ENCODE data around the gene PAPPA.

The PAPPA gene

GRCh38 chr9:116209414-116210116, 56.0 kb downstream of the PAPPA start:
- peaks cover 22% of the 10 kb centered on the region for H3K4me1 ChIP-seq
- no peak for TF ChIP-seq CTCF (IDR thresholded peaks at IDR 0.05)
- no peak overlapping the region for H3K9ac ChIP-seq
- H3K27me3 ChIP-seq (ENCODE audit: control insufficient read depth, insufficient read depth, low read length): no peaks in the 10 kb centered on the region
- H3K9me3 ChIP-seq (ENCODE audit: control insufficient read depth, low read length): no peaks in the 10 kb centered on the region
- no peaks in the 10 kb centered on the region for H3K79me2 ChIP-seq
- no peaks in the 10 kb centered on the region for H3K36me3 ChIP-seq (ENCODE audit: control insufficient read depth, insufficient read depth, low read length)
- H3K27ac ChIP-seq: peak overlapping the region; percentile 93
- H2AFZ ChIP-seq: no peak overlapping the region
- H3K4me2 ChIP-seq (ENCODE audit: low read length): no peak overlapping the region
- no peak overlapping the region for H3K4me3 ChIP-seq (ENCODE audit: low read depth, low read length)

- no peak overlapping the region for H3K9ac ChIP-seq
- no peaks in the 10 kb centered on the region for H3K36me3 ChIP-seq (ENCODE audit: control insufficient read depth, insufficient read depth, low read length)
- no peak for TF ChIP-seq CTCF (IDR thresholded peaks at IDR 0.05)
- H3K79me2 ChIP-seq: peaks cover 2% of the 10 kb centered on the region
- H2AFZ ChIP-seq: no peak overlapping the region
- H3K9me3 ChIP-seq (ENCODE audit: control insufficient read depth, low read length): no peaks in the 10 kb centered on the region
- H3K4me1 ChIP-seq: peaks cover 5% of the 10 kb centered on the region
- H3K27me3 ChIP-seq (ENCODE audit: control insufficient read depth, insufficient read depth, low read length): no peaks in the 10 kb centered on the region
- no peak overlapping the region for H3K4me3 ChIP-seq (ENCODE audit: low read depth, low read length)
- no peak overlapping the region for H3K4me2 ChIP-seq (ENCODE audit: low read length)
- H3K27ac ChIP-seq: no peak overlapping the region
Observed at GRCh38 chr9:116212986-116213692, 59.5 kb downstream of the PAPPA start.

GRCh38 chr9:116213693-116214047, 60.1 kb downstream of the PAPPA start:
- Histone ChIP-seq H2AFZ (no peak overlapping the region), H3K36me3 (ENCODE audit: control insufficient read depth, insufficient read depth, low read length) (no peaks in the 10 kb centered on the region), H3K27me3 (ENCODE audit: control insufficient read depth, insufficient read depth, low read length) (no peaks in the 10 kb centered on the region), H3K9ac (no peak overlapping the region), H3K27ac (no peak overlapping the region), H3K4me1 (peaks cover 6% of the 10 kb centered on the region), H3K4me3 (ENCODE audit: low read depth, low read length) (no peak overlapping the region), H3K4me2 (ENCODE audit: low read length) (no peak overlapping the region), H3K79me2 (peaks cover 2% of the 10 kb centered on the region), H3K9me3 (ENCODE audit: control insufficient read depth, low read length) (no peaks in the 10 kb centered on the region)
- no peak for TF ChIP-seq CTCF (IDR thresholded peaks at IDR 0.05)

- Histone ChIP-seq H3K4me3 (ENCODE audit: low read depth, low read length) (no peak overlapping the region), H3K4me1 (peaks cover 12% of the 10 kb centered on the region), H3K9me3 (ENCODE audit: control insufficient read depth, low read length) (no peaks in the 10 kb centered on the region), H3K27me3 (ENCODE audit: control insufficient read depth, insufficient read depth, low read length) (no peaks in the 10 kb centered on the region), H3K4me2 (ENCODE audit: low read length) (no peak overlapping the region), H3K79me2 (peaks cover 2% of the 10 kb centered on the region), H2AFZ (no peak overlapping the region), H3K9ac (no peak overlapping the region), H3K27ac (no peak overlapping the region), H3K36me3 (ENCODE audit: control insufficient read depth, insufficient read depth, low read length) (no peaks in the 10 kb centered on the region)
- no peak for TF ChIP-seq CTCF (IDR thresholded peaks at IDR 0.05)
Observed at GRCh38 chr9:116218399-116218798, 64.8 kb downstream of the PAPPA start.

Measured in parathyroid adenoma (tissue), 2 donors.